BLaER1 treated with 17β-estradiol and CSF1 and Interleukin-3, amounts not matched to agents 10 nM and 100 nM (cell line): ENCODE results near the gene KPTN.
A peak's percentile ranks its signal among the peaks of the same experiment; 100 is the strongest.
"Not testable (repeated sequence)": the region's sequence is repeated elsewhere in the genome, so short reads cannot be mapped to it uniquely, and the experiment has no call there.

Experiments
- H3K27ac ChIP-seq, 11 experiments: shearing (Covaris generic); formaldehyde crosslinking; 2 replicates each; pipeline ENCODE4 v1.8.1; 2022
- H3K27me3 ChIP-seq, 11 experiments: shearing (Covaris generic); formaldehyde crosslinking; 2 replicates each; pipeline ENCODE4 v1.8.1; 2022
- H3K36me3 ChIP-seq, 11 experiments: shearing (Covaris generic); formaldehyde crosslinking; 2 replicates each; pipeline ENCODE4 v1.8.1; 2022
- H3K4me1 ChIP-seq, 10 experiments: shearing (Covaris generic); formaldehyde crosslinking; 2 replicates each; pipeline ENCODE4 v1.8.1; 2022
- H3K4me2 ChIP-seq, 11 experiments: shearing (Covaris generic); formaldehyde crosslinking; 2 replicates each; pipeline ENCODE4 v1.8.1; 2022
- H3K4me3 ChIP-seq, 10 experiments: shearing (Covaris generic); formaldehyde crosslinking; 2 replicates each; pipeline ENCODE4 v1.8.1; 2022
- H3K9ac ChIP-seq, 11 experiments: shearing (Covaris generic); formaldehyde crosslinking; 2 replicates each; pipeline ENCODE4 v1.8.1; 2022
- H3K9me3 ChIP-seq, 11 experiments: shearing (Covaris generic); formaldehyde crosslinking; replicated peaks in 1 of 11; 2 replicates each; pipeline ENCODE4 v1.8.1; 2022
- H4K20me1 ChIP-seq, 11 experiments: shearing (Covaris generic); formaldehyde crosslinking; 2 replicates each; pipeline ENCODE4 v1.8.1; 2022
- Cebpa-rat ChIP-seq, 11 experiments: shearing (Covaris generic); IDR thresholded peaks; 2 replicates each; pipeline ENCODE4 v1.8.1; 2022

The KPTN gene

GRCh38 chr19:47491358-47492136, 7.5 kb upstream of the KPTN start:
- peaks cover 20 to 69% (median 47%) of the 10 kb centered on the region in 11 experiments; a peak in 21 of 22 replicates for H4K20me1 ChIP-seq
- no peak overlapping the region for H3K9ac ChIP-seq
- H3K4me2 ChIP-seq: no peak overlapping the region
- no peak overlapping the region for H3K27ac ChIP-seq
- H3K27me3 ChIP-seq: no peaks in the 10 kb centered on the region
- TF ChIP-seq Cebpa-rat (IDR thresholded peaks at IDR 0.05): no peak
- H3K4me3 ChIP-seq: no peak overlapping the region
- H3K4me1 ChIP-seq: peaks cover 15 to 65% (median 49%) of the 10 kb centered on the region in 10 experiments
- peaks cover 13 to 86% (median 50%) of the 10 kb centered on the region in 11 experiments for H3K36me3 ChIP-seq
- H3K9me3 ChIP-seq: no peaks in the 10 kb centered on the region

DNA sequence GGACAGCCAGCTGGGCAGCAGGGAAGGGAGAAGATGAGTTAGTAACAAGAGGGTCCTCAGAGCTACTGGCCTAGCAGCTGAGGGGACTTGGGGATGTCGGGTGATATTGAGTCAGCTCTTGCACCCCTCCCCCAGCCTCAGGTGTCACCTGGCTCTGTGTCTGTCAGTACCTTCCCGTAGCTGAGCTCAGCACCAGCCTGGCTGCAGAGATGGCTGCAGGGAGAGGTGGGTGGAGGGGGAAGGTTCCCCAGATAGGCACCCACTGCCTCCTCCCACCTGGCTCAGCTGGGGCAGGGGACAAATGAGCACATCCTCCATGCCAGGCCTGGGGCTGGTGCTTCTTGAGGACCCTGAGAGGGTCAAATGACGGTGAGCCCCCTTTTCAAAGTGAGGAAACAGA, 6.8 kb upstream of the KPTN start:
- H3K9ac ChIP-seq: no peak overlapping the region
- H3K4me3 ChIP-seq: no peak overlapping the region
- H4K20me1 ChIP-seq: peaks cover 13 to 62% (median 40%) of the 10 kb centered on the region in 11 experiments; a peak in 21 of 22 replicates
- H3K9me3 ChIP-seq: no peaks in the 10 kb centered on the region
- peaks cover 15 to 65% (median 49%) of the 10 kb centered on the region in 10 experiments for H3K4me1 ChIP-seq
- no peak overlapping the region for H3K27ac ChIP-seq
- peaks cover 13 to 80% (median 49%) of the 10 kb centered on the region in 11 experiments for H3K36me3 ChIP-seq
- H3K27me3 ChIP-seq: no peaks in the 10 kb centered on the region
- TF ChIP-seq Cebpa-rat (IDR thresholded peaks at IDR 0.05): no peak
- no peak overlapping the region for H3K4me2 ChIP-seq

GRCh38 chr19:47490031-47490430, 6.0 kb upstream of the KPTN start:
- peaks cover 5 to 54% (median 32%) of the 10 kb centered on the region in 11 experiments; a peak in 20 of 22 replicates for H4K20me1 ChIP-seq
- no peak for TF ChIP-seq Cebpa-rat (IDR thresholded peaks at IDR 0.05)
- no peak overlapping the region for H3K27ac ChIP-seq
- no peaks in the 10 kb centered on the region for H3K9me3 ChIP-seq
- no peak overlapping the region for H3K4me3 ChIP-seq
- H3K4me1 ChIP-seq: peaks cover 22 to 65% (median 49%) of the 10 kb centered on the region in 10 experiments
- no peak overlapping the region for H3K4me2 ChIP-seq
- H3K27me3 ChIP-seq: no peaks in the 10 kb centered on the region
- no peak overlapping the region for H3K9ac ChIP-seq
- peaks cover 13 to 73% (median 49%) of the 10 kb centered on the region in 11 experiments for H3K36me3 ChIP-seq

- peaks cover 0 to 46% (median 25%) of the 10 kb centered on the region in 11 experiments; a peak in 15 of 22 replicates for H4K20me1 ChIP-seq
- H3K27ac ChIP-seq: no peak overlapping the region
- no peak for TF ChIP-seq Cebpa-rat (IDR thresholded peaks at IDR 0.05)
- H3K4me3 ChIP-seq: no peak overlapping the region
- no peaks in the 10 kb centered on the region for H3K27me3 ChIP-seq
- no peak overlapping the region for H3K9ac ChIP-seq
- peaks cover 13 to 65% (median 49%) of the 10 kb centered on the region in 11 experiments for H3K36me3 ChIP-seq
- H3K4me2 ChIP-seq: no peak overlapping the region
- H3K9me3 ChIP-seq: no peaks in the 10 kb centered on the region
- peaks cover 29 to 65% (median 49%) of the 10 kb centered on the region in 10 experiments for H3K4me1 ChIP-seq
Measured at GRCh38 chr19:47489072-47489914, 5.3 kb upstream of the KPTN start.

- peak overlapping the region in 8 of 11 experiments; percentile 15 to 66 (median 32); a peak in 10 of 22 replicates for H3K27ac ChIP-seq
- no peaks in the 10 kb centered on the region for H3K27me3 ChIP-seq
- H3K4me3 ChIP-seq: peak overlapping the region in 2 of 10 experiments; percentile 8 to 24; a peak in 2 of 20 replicates
- peaks cover 35 to 63% (median 49%) of the 10 kb centered on the region in 10 experiments for H3K4me1 ChIP-seq
- TF ChIP-seq Cebpa-rat (IDR thresholded peaks at IDR 0.05): no peak
- peaks cover 13 to 51% (median 37%) of the 10 kb centered on the region in 11 experiments for H3K36me3 ChIP-seq
- peak overlapping the region; percentile 41 to 92 (median 82) for H3K4me2 ChIP-seq
- peak overlapping the region in 9 of 11 experiments; percentile 14 to 58 (median 41); a peak in 14 of 22 replicates for H3K9ac ChIP-seq
- peaks cover 0 to 32% (median 13%) of the 10 kb centered on the region in 11 experiments; a peak in 11 of 22 replicates for H4K20me1 ChIP-seq
- no peaks in the 10 kb centered on the region for H3K9me3 ChIP-seq
Measured at GRCh38 chr19:47487551-47488515, 3.8 kb upstream of the KPTN start.

- H3K27ac ChIP-seq: peak overlapping the region in 8 of 11 experiments; percentile 15 to 66 (median 32); a peak in 12 of 22 replicates
- peaks cover 35 to 57% (median 49%) of the 10 kb centered on the region in 10 experiments for H3K4me1 ChIP-seq
- H4K20me1 ChIP-seq: peaks cover 0 to 22% (median 10%) of the 10 kb centered on the region in 11 experiments; a peak in 8 of 22 replicates
- H3K36me3 ChIP-seq: peaks cover 13 to 41% (median 28%) of the 10 kb centered on the region in 11 experiments
- H3K27me3 ChIP-seq: no peaks in the 10 kb centered on the region
- peak overlapping the region; percentile 41 to 92 (median 82) for H3K4me2 ChIP-seq
- TF ChIP-seq Cebpa-rat (IDR thresholded peaks at IDR 0.05): no peak
- peak overlapping the region in 9 of 11 experiments; percentile 5 to 58 (median 41); a peak in 16 of 22 replicates for H3K9ac ChIP-seq
- H3K4me3 ChIP-seq: peak overlapping the region in 3 of 10 experiments; percentile 8 to 24 (median 15); a peak in 2 of 20 replicates
- H3K9me3 ChIP-seq: no peaks in the 10 kb centered on the region
Measured at GRCh38 chr19:47486900-47487299, 2.9 kb upstream of the KPTN start.

DNA sequence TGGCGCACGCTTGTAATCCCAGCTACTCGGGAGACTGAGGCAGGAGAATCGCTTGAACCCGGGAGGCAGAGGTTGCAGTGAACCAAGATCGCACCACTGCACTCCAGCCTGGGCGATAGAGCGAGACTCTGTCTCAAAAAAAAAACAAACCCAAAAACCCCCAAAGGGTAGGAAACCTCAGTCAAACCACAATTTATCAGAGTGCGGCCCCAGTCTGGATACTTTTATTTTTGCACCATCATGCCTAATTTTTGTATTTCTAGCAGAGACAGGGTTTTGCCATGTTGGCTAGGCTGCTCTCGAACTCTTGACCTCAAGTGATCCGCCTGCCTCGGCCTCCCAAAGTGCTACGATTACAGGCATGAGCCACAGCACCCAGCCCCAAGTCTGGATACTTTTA, 2.2 kb upstream of the KPTN start:
- Histone ChIP-seq H3K36me3 (peaks cover 12 to 35% (median 21%) of the 10 kb centered on the region in 11 experiments), H3K27ac (peak overlapping the region in 5 of 11 experiments; percentile 2 to 66 (median 44); a peak in 6 of 22 replicates), H3K4me3 (peak overlapping the region in 1 of 10 experiments; percentile 8; a peak in 1 of 20 replicates), H3K9ac (peak overlapping the region in 6 of 11 experiments; percentile 14 to 58 (median 45); a peak in 5 of 22 replicates), H3K4me1 (peaks cover 35 to 57% (median 49%) of the 10 kb centered on the region in 10 experiments), H3K4me2 (peak overlapping the region in 10 of 11 experiments; percentile 41 to 92 (median 84); a peak in 19 of 22 replicates), H4K20me1 (peaks cover 0 to 17% (median 5%) of the 10 kb centered on the region in 11 experiments; a peak in 8 of 22 replicates)
- not testable (repeated sequence) for H3K27me3 ChIP-seq, H3K9me3 ChIP-seq
